ENCODE data around the gene TLE2.
"Not testable (repeated sequence)": the region's sequence is repeated elsewhere in the genome, so short reads cannot be mapped to it uniquely, and the experiment has no call there.

The TLE2 gene

GRCh38 chr19:3045191-3045590, 16.1 kb upstream of the TLE2 start:
- H3K4me3 ChIP-seq (ENCODE audit: extremely low read depth, insufficient read depth, low read length, poor library complexity, severe bottlenecking), result no peak overlapping the region
- H3K4me1 ChIP-seq (ENCODE audit: control insufficient read depth, insufficient read depth, low read length, poor library complexity, severe bottlenecking), result no peaks in the 10 kb centered on the region
- H3K36me3 ChIP-seq (ENCODE audit: control insufficient read depth, insufficient read depth, low read length), result no peaks in the 10 kb centered on the region
- no peaks in the 10 kb centered on the region for H3K9me3 ChIP-seq (ENCODE audit: control insufficient read depth, low read length)
- no peak overlapping the region for H3K27ac ChIP-seq (ENCODE audit: low read depth, low read length, severe bottlenecking)
- WGBS, 2 experiments (ENCODE audit: insufficient coverage in 2 of 2), result 86 to 88% methylated on average over 5 of the region's 6 CpGs

- no peak overlapping the region for H3K27ac ChIP-seq (ENCODE audit: low read depth, low read length, severe bottlenecking)
- 61 to 66% methylated on average over 9 of the region's 15 CpGs for WGBS, 2 experiments (ENCODE audit: insufficient coverage in 2 of 2)
- peak overlapping the region; percentile 1 for H3K4me3 ChIP-seq (ENCODE audit: extremely low read depth, insufficient read depth, low read length, poor library complexity, severe bottlenecking)
Measured at GRCh38 chr19:3042621-3043267, 13.7 kb upstream of the TLE2 start.

GRCh38 chr19:3041761-3042620, 12.9 kb upstream of the TLE2 start:
- Histone ChIP-seq H3K27ac (ENCODE audit: low read depth, low read length, severe bottlenecking) (no peak overlapping the region), H3K36me3 (ENCODE audit: control insufficient read depth, insufficient read depth, low read length) (no peaks in the 10 kb centered on the region), H3K9me3 (ENCODE audit: control insufficient read depth, low read length) (no peaks in the 10 kb centered on the region), H3K4me3 (ENCODE audit: extremely low read depth, insufficient read depth, low read length, poor library complexity, severe bottlenecking) (peak overlapping the region; percentile 1), H3K4me1 (ENCODE audit: control insufficient read depth, insufficient read depth, low read length, poor library complexity, severe bottlenecking) (no peaks in the 10 kb centered on the region)
- 15 to 22% methylated on average over 11 to 15 of the region's 40 CpGs for WGBS, 2 experiments (ENCODE audit: insufficient coverage in 2 of 2)

More at GRCh38 chr19:3042621-3043267, 13.7 kb upstream of the TLE2 start:
- no peaks in the 10 kb centered on the region for H3K9me3 ChIP-seq (ENCODE audit: control insufficient read depth, low read length)
- H3K36me3 ChIP-seq (ENCODE audit: control insufficient read depth, insufficient read depth, low read length), result no peaks in the 10 kb centered on the region
- H3K4me1 ChIP-seq (ENCODE audit: control insufficient read depth, insufficient read depth, low read length, poor library complexity, severe bottlenecking), result no peaks in the 10 kb centered on the region

GRCh38 chr19:3041327-3041726, 12.2 kb upstream of the TLE2 start:
- 35 to 41% methylated on average over 10 to 12 of the region's 12 CpGs for WGBS, 2 experiments (ENCODE audit: insufficient coverage in 2 of 2)
- Histone ChIP-seq H3K4me1 (ENCODE audit: control insufficient read depth, insufficient read depth, low read length, poor library complexity, severe bottlenecking) (no peaks in the 10 kb centered on the region), H3K36me3 (ENCODE audit: control insufficient read depth, insufficient read depth, low read length) (no peaks in the 10 kb centered on the region), H3K4me3 (ENCODE audit: extremely low read depth, insufficient read depth, low read length, poor library complexity, severe bottlenecking) (no peak overlapping the region), H3K27ac (ENCODE audit: low read depth, low read length, severe bottlenecking) (no peak overlapping the region), H3K9me3 (ENCODE audit: control insufficient read depth, low read length) (no peaks in the 10 kb centered on the region)

GRCh38 chr19:3039641-3040077, 10.6 kb upstream of the TLE2 start:
- H3K9me3 ChIP-seq (ENCODE audit: control insufficient read depth, low read length), result no peaks in the 10 kb centered on the region
- peaks cover 7% of the 10 kb centered on the region for H3K4me1 ChIP-seq (ENCODE audit: control insufficient read depth, insufficient read depth, low read length, poor library complexity, severe bottlenecking)
- no peak overlapping the region for H3K4me3 ChIP-seq (ENCODE audit: extremely low read depth, insufficient read depth, low read length, poor library complexity, severe bottlenecking)
- H3K36me3 ChIP-seq (ENCODE audit: control insufficient read depth, insufficient read depth, low read length), result no peaks in the 10 kb centered on the region
- 80 to 87% methylated on average over 10 to 15 of the region's 17 CpGs for WGBS, 2 experiments (ENCODE audit: insufficient coverage in 2 of 2)
- H3K27ac ChIP-seq (ENCODE audit: low read depth, low read length, severe bottlenecking), result no peak overlapping the region

- 80% methylated on average over 2 to 3 of the region's 5 CpGs for WGBS, 2 experiments (ENCODE audit: insufficient coverage in 2 of 2)
- H3K4me1 ChIP-seq (ENCODE audit: control insufficient read depth, insufficient read depth, low read length, poor library complexity, severe bottlenecking), result peaks cover 12% of the 10 kb centered on the region
- no peaks in the 10 kb centered on the region for H3K36me3 ChIP-seq (ENCODE audit: control insufficient read depth, insufficient read depth, low read length)
- no peak overlapping the region for H3K27ac ChIP-seq (ENCODE audit: low read depth, low read length, severe bottlenecking)
- H3K9me3 ChIP-seq (ENCODE audit: control insufficient read depth, low read length), result no peaks in the 10 kb centered on the region
- H3K4me3 ChIP-seq (ENCODE audit: extremely low read depth, insufficient read depth, low read length, poor library complexity, severe bottlenecking), result no peak overlapping the region
Measured at GRCh38 chr19:3039125-3039524, 10.0 kb upstream of the TLE2 start.

GRCh38 chr19:3038214-3038613, 9.1 kb upstream of the TLE2 start:
- Histone ChIP-seq H3K27ac (ENCODE audit: low read depth, low read length, severe bottlenecking) (no peak overlapping the region), H3K4me3 (ENCODE audit: extremely low read depth, insufficient read depth, low read length, poor library complexity, severe bottlenecking) (no peak overlapping the region), H3K4me1 (ENCODE audit: control insufficient read depth, insufficient read depth, low read length, poor library complexity, severe bottlenecking) (peaks cover 16% of the 10 kb centered on the region), H3K36me3 (ENCODE audit: control insufficient read depth, insufficient read depth, low read length) (no peaks in the 10 kb centered on the region), H3K9me3 (ENCODE audit: control insufficient read depth, low read length) (no peaks in the 10 kb centered on the region)
- 85 to 90% methylated on average over 4 to 5 of the region's 5 CpGs for WGBS, 2 experiments (ENCODE audit: insufficient coverage in 2 of 2)

GRCh38 chr19:3036977-3037544, 8.0 kb upstream of the TLE2 start:
- H3K27ac ChIP-seq (ENCODE audit: low read depth, low read length, severe bottlenecking); H3K36me3 ChIP-seq (ENCODE audit: control insufficient read depth, insufficient read depth, low read length); H3K4me3 ChIP-seq (ENCODE audit: extremely low read depth, insufficient read depth, low read length, poor library complexity, severe bottlenecking); H3K9me3 ChIP-seq (ENCODE audit: control insufficient read depth, low read length): not testable (repeated sequence)
- peaks cover 16% of the 10 kb centered on the region for H3K4me1 ChIP-seq (ENCODE audit: control insufficient read depth, insufficient read depth, low read length, poor library complexity, severe bottlenecking)
- 42 to 47% methylated on average over 10 to 11 of the region's 14 CpGs for WGBS, 2 experiments (ENCODE audit: insufficient coverage in 2 of 2)

- H3K4me3 ChIP-seq (ENCODE audit: extremely low read depth, insufficient read depth, low read length, poor library complexity, severe bottlenecking), result peak overlapping the region; percentile 61
- H3K4me1 ChIP-seq (ENCODE audit: control insufficient read depth, insufficient read depth, low read length, poor library complexity, severe bottlenecking), result peaks cover 16% of the 10 kb centered on the region
- 0 to 1% methylated on average over 32 to 38 of the region's 44 CpGs for WGBS, 2 experiments (ENCODE audit: insufficient coverage in 2 of 2)
- no peaks in the 10 kb centered on the region for H3K9me3 ChIP-seq (ENCODE audit: control insufficient read depth, low read length)
- peak overlapping the region; percentile 73 for H3K27ac ChIP-seq (ENCODE audit: low read depth, low read length, severe bottlenecking)
- no peaks in the 10 kb centered on the region for H3K36me3 ChIP-seq (ENCODE audit: control insufficient read depth, insufficient read depth, low read length)
Measured at GRCh38 chr19:3036119-3036976, 7.3 kb upstream of the TLE2 start.

GRCh38 chr19:3035542-3036118, 6.5 kb upstream of the TLE2 start:
- H3K9me3 ChIP-seq (ENCODE audit: control insufficient read depth, low read length), result no peaks in the 10 kb centered on the region
- no peaks in the 10 kb centered on the region for H3K36me3 ChIP-seq (ENCODE audit: control insufficient read depth, insufficient read depth, low read length)
- peaks cover 16% of the 10 kb centered on the region for H3K4me1 ChIP-seq (ENCODE audit: control insufficient read depth, insufficient read depth, low read length, poor library complexity, severe bottlenecking)
- WGBS, 2 experiments (ENCODE audit: insufficient coverage in 2 of 2), result 0 to 2% methylated on average over 17 of the region's 29 CpGs
- H3K4me3 ChIP-seq (ENCODE audit: extremely low read depth, insufficient read depth, low read length, poor library complexity, severe bottlenecking), result peak overlapping the region; percentile 61
- H3K27ac ChIP-seq (ENCODE audit: low read depth, low read length, severe bottlenecking), result peak overlapping the region; percentile 74

All from mesodermal cell (in vitro differentiated cells).